ENCODE data around the gene SLC2A14.

The SLC2A14 gene

GRCh38 chr12:7781274-7781673 lies 91.4 kb downstream of the SLC2A14 start:
- no peak for DNase-seq (ENCODE audit: low spot score in 2 of 2)
- no peak overlapping the region for H3K4me3 Mint-ChIP-seq
- peaks cover 13% of the 10 kb centered on the region for H3K27me3 Mint-ChIP-seq
- H3K9me3 Mint-ChIP-seq, result no peaks in the 10 kb centered on the region
- H3K4me1 Mint-ChIP-seq, result no peaks in the 10 kb centered on the region
- no peak overlapping the region for H3K27ac Mint-ChIP-seq (ENCODE audit: low read depth)
- no peaks in the 10 kb centered on the region for H3K36me3 Mint-ChIP-seq (ENCODE audit: insufficient read depth)
- ATAC-seq (replicated peaks; ENCODE audit: extremely low read depth, poor library complexity, severe bottlenecking), result no peak

- H3K4me3 Mint-ChIP-seq, result no peak overlapping the region
- H3K27ac Mint-ChIP-seq (ENCODE audit: low read depth), result no peak overlapping the region
- no peak for ATAC-seq (replicated peaks; ENCODE audit: extremely low read depth, poor library complexity, severe bottlenecking)
- no peaks in the 10 kb centered on the region for H3K4me1 Mint-ChIP-seq
- no peaks in the 10 kb centered on the region for H3K27me3 Mint-ChIP-seq
- no peaks in the 10 kb centered on the region for H3K36me3 Mint-ChIP-seq (ENCODE audit: insufficient read depth)
- DNase-seq (ENCODE audit: low spot score in 2 of 2), result no peak
- no peaks in the 10 kb centered on the region for H3K9me3 Mint-ChIP-seq
Measured at GRCh38 chr12:7769999-7770398, 102.7 kb downstream of the SLC2A14 start.

All from central memory CD8-positive, alpha-beta T cell (primary cell).